ENCODE data around the gene SP7. TPM values are rescaled to one million over a fixed set of nuclear protein-coding genes. Genes with fewer than 3 reads are reported as not detected.

The SP7 gene
- total and polyA plus RNA-seq, 2 donors (not counting 3 experiments of a cell fraction or from before 2014, with no cell fraction given): not detected

GRCh38 chr12:53358836-53359419 lies 22.8 kb upstream of the SP7 start:
- Histone ChIP-seq H3K79me2 (ENCODE audit: control insufficient read depth, insufficient read depth, low read length) (no peaks in the 10 kb centered on the region), H3K4me1 (ENCODE audit: control insufficient read depth, extremely low read depth, insufficient read depth, low read length) (peaks cover 2% of the 10 kb centered on the region), H3K9ac (replicated peaks; ENCODE audit: extremely low read depth, insufficient read depth, low read length) (no peak overlapping the region), H2AFZ (ENCODE audit: low read depth, low read length) (no peak overlapping the region), H3K36me3 (ENCODE audit: control insufficient read depth in 2 of 2, extremely low read depth in 1 of 2, insufficient read depth in 2 of 2, low read length in 2 of 2) (no peaks in the 10 kb centered on the region), H3K27ac (ENCODE audit: insufficient read depth, low read depth, low read length) (no peak overlapping the region), H3K4me2 (ENCODE audit: insufficient read depth, low read length) (no peak overlapping the region), H3K9me3 (replicated peaks; ENCODE audit: control insufficient read depth, insufficient read depth, low read length) (no peaks in the 10 kb centered on the region), H3K27me3 (ENCODE audit: control insufficient read depth in 2 of 2, insufficient read depth in 2 of 2, low read length in 2 of 2) (no peaks in the 10 kb centered on the region), H4K20me1 (replicated peaks; ENCODE audit: control insufficient read depth, extremely low read depth, insufficient read depth, low read length) (no peaks in the 10 kb centered on the region), H3K9me1 (replicated peaks; ENCODE audit: control insufficient read depth, extremely low read depth, insufficient read depth, low read length) (no peaks in the 10 kb centered on the region), H3K4me3 (replicated peaks in 1 of 3; ENCODE audit: insufficient read depth in 1 of 3, low read depth in 1 of 3, low read length in 3 of 3) (no peak overlapping the region)
- POLR2A ChIA-PET: no interaction called here
- TF ChIP-seq GATA2 (IDR thresholded peaks at IDR 0.05; ENCODE audit: insufficient read depth, insufficient read length, low read depth, low read length) (no peak), FOS (IDR thresholded peaks at IDR 0.05; ENCODE audit: borderline replicate concordance, insufficient read depth, low read length) (no peak), POLR2AphosphoS5 (IDR thresholded peaks at IDR 0.05; ENCODE audit: insufficient read depth, low read depth, low read length) (no peak), POLR2A (IDR thresholded peaks at IDR 0.05; ENCODE audit: low read depth, low read length) (no peak), CTCF (IDR thresholded peaks at IDR 0.05; ENCODE audit: extremely low read depth in 1 of 2, insufficient read depth in 1 of 2, low read depth in 1 of 2, low read length in 2 of 2) (no peak), JUN (IDR thresholded peaks at IDR 0.05; ENCODE audit: borderline replicate concordance, insufficient read depth, insufficient read length, low read depth) (no peak), MAX (IDR thresholded peaks at IDR 0.05; ENCODE audit: insufficient read depth, insufficient read length) (no peak), MYC (IDR thresholded peaks at IDR 0.05; ENCODE audit: low read depth, low read length) (no peak), EZH2 (IDR thresholded peaks at IDR 0.05; ENCODE audit: borderline replicate concordance, low read depth, low read length, severe bottlenecking) (no peak)
- intact Hi-C loops (cut with micrococcal nuclease) (no loop called here), dilution Hi-C loops (cut with MboI; ENCODE audit: extremely low pct_ligation_motif_present, low sequenced_read_pairs) (no loop called here)
- CTCF ChIA-PET: interaction anchor here (1.2 to 2.2 kb wide), 2 partner anchors 38 to 63 kb away, joined by 3 to 10 read pairs; partner anchors contain the start of gene AAAS
- FAIRE-seq: no peak
- no peak for DNase-seq (ENCODE audit: low read depth, low spot score)
- no TSS peak for BruUV-seq (replicated peaks)

All from endothelial cell of umbilical vein (primary cell).